SH-SY5Y (cell line): ENCODE data around the gene IQSEC3.

Experiments
- GATA2 ChIP-seq: IDR thresholded peaks from 2 replicates; pipeline ENCODE4 v1.6.1; 2011; ENCODE audit warnings: mild to moderate bottlenecking, low read depth, low read length
- GATA3 ChIP-seq: IDR thresholded peaks from 2 replicates; pipeline ENCODE4 v1.6.1; 2011; ENCODE audit warnings: low read depth, mild to moderate bottlenecking, low read length, moderate library complexity

IQSEC3 gene

GRCh38 chr12:121647-122046 is 55.1 kb downstream of the IQSEC3 start:
- TF ChIP-seq GATA2 = no peak
- TF ChIP-seq GATA3 = no peak

- TF ChIP-seq GATA3 (no peak), GATA2 (no peak)
Measured at GRCh38 chr12:125075-125474, 58.5 kb downstream of the IQSEC3 start.

- TF ChIP-seq GATA2 (no peak), GATA3 (no peak)
Measured at GRCh38 chr12:125566-125965, 59.0 kb downstream of the IQSEC3 start.

- no peak for TF ChIP-seq GATA2
- no peak for TF ChIP-seq GATA3
Measured at GRCh38 chr12:128079-128478, 61.5 kb downstream of the IQSEC3 start.

- no peak for TF ChIP-seq GATA3
- TF ChIP-seq GATA2 = no peak
Measured at GRCh38 chr12:129001-129400, 62.4 kb downstream of the IQSEC3 start.

GRCh38 chr12:130519-130918 is 64.0 kb downstream of the IQSEC3 start:
- TF ChIP-seq GATA3 (no peak), GATA2 (no peak)

- TF ChIP-seq GATA3 (no peak), GATA2 (no peak)
Measured at GRCh38 chr12:131008-131407, 64.4 kb downstream of the IQSEC3 start.

GRCh38 chr12:131732-132495 is 65.3 kb downstream of the IQSEC3 start:
- TF ChIP-seq GATA3 = no peak

- no peak for TF ChIP-seq GATA2
- TF ChIP-seq GATA3 = no peak
Measured at GRCh38 chr12:135138-135537, 68.6 kb downstream of the IQSEC3 start.

DNA sequence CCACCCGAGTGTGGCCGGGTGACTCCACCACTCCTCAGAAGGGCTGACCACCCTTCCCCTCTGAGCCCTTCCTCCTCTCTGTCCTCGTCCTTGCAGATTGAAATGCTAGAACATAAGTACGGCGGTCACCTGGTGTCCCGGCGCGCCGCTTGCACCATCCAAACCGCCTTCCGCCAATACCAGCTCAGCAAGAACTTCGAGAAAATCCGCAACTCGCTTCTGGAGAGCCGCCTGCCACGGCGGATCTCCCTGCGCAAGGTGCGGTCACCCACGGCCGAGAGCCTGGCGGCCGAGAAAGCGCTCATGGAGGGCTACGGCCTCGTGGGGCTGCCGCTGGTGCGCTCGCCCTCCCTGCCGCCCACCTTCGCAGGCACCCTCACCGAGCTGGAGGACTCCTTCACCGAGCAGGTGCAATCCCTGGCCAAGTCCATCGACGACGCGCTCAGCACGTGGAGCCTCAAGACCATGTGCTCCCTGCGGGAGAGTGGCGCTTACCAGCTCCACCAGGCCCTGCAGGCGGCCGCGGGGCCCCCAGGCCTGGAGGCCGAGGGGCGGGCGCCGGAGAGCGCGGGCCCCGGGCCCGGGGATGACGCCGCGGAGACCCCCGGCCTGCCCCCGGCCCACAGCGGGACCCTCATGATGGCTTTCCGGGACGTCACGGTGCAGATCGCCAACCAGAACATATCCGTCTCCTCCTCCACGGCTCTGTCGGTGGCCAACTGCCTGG is 71.8 kb downstream of the IQSEC3 start:
- TF ChIP-seq GATA2 = no peak
- no peak for TF ChIP-seq GATA3

DNA sequence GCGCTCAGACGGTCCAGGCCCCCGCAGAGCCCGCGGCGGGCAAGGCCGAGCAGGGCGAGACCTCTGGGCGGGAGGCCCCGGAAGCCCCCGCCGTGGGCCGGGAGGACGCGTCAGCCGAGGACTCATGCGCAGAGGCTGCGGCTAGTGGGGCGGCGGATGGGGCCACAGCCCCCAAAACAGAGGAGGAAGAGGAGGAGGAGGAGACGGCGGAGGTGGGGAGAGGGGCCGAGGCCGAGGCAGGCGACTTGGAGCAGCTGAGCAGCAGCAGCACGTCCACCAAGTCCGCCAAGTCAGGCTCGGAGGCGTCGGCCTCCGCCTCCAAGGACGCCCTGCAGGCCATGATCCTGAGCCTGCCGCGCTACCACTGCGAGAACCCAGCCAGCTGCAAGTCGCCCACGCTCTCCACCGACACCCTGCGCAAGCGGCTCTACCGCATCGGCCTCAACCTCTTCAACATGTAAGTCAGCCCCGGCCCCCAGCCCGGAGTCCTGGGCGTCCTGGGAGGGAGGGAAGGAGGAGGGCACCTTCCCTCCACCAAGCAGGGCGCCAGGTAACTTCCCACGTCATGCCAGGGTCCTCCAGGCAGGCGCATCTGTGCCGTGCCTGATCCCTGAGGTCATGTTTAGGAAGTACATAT is 72.4 kb downstream of the IQSEC3 start:
- no peak for TF ChIP-seq GATA3
- TF ChIP-seq GATA2 = no peak

- TF ChIP-seq GATA3 = no peak
- TF ChIP-seq GATA2 = no peak
Measured at GRCh38 chr12:139585-139984, 73.0 kb downstream of the IQSEC3 start.

GRCh38 chr12:140162-140561 is 73.6 kb downstream of the IQSEC3 start:
- TF ChIP-seq GATA2 (no peak), GATA3 (no peak)

GRCh38 chr12:143964-144649 is 77.5 kb downstream of the IQSEC3 start:
- TF ChIP-seq GATA3 = no peak
- TF ChIP-seq GATA2 = no peak

- no peak for TF ChIP-seq GATA3
Measured at GRCh38 chr12:144650-145284, 78.2 kb downstream of the IQSEC3 start.
